ENCODE results near the gene SRGAP3.

SRGAP3 gene

GRCh38 chr3:9067352-9067975 is 182.0 kb downstream of the SRGAP3 start:
- H3K4me3 ChIP-seq (ENCODE audit: low read depth, low read length) = no peak overlapping the region
- DNase-seq (ENCODE audit: low read depth) = peak; percentile 71
- TF ChIP-seq CTCF (IDR thresholded peaks at IDR 0.05; ENCODE audit: insufficient read depth, low read depth, low read length, missing control alignments) = peak; percentile 91

GRCh38 chr3:9066775-9067174 is 182.7 kb downstream of the SRGAP3 start:
- DNase-seq (ENCODE audit: low read depth) = no peak
- no peak overlapping the region for H3K4me3 ChIP-seq (ENCODE audit: low read depth, low read length)
- TF ChIP-seq CTCF (IDR thresholded peaks at IDR 0.05; ENCODE audit: insufficient read depth, low read depth, low read length, missing control alignments) = no peak

GRCh38 chr3:9066141-9066540 is 183.3 kb downstream of the SRGAP3 start:
- H3K4me3 ChIP-seq (ENCODE audit: low read depth, low read length) = no peak overlapping the region
- no peak for TF ChIP-seq CTCF (IDR thresholded peaks at IDR 0.05; ENCODE audit: insufficient read depth, low read depth, low read length, missing control alignments)
- no peak for DNase-seq (ENCODE audit: low read depth)

- no peak for DNase-seq (ENCODE audit: low read depth)
Observed at GRCh38 chr3:9064850-9065249, 184.6 kb downstream of the SRGAP3 start.

DNA sequence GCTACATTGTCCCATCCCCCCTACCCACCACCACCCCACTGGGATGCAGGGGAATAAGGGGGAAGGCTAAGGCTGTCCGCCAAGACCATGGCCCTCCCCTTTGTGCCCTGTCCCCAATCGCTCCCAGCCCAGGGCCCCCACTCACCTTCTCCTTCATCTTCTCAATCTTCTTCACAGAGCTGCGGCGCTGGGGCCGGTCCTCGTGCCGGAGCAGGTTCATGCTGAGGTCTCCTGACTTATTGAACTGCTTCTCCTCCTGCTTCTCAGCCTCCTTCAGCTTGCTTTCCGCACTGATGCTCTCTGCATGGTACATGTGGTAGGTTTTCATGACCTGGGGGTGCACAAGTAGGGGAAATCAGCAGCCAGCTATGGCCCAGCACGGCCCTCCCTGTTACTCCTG is 185.2 kb downstream of the SRGAP3 start:
- no peak overlapping the region for H3K4me3 ChIP-seq (ENCODE audit: low read depth, low read length)
- TF ChIP-seq CTCF (IDR thresholded peaks at IDR 0.05; ENCODE audit: insufficient read depth, low read depth, low read length, missing control alignments) = no peak
- DNase-seq (ENCODE audit: low read depth) = no peak

More at GRCh38 chr3:9064850-9065249, 184.6 kb downstream of the SRGAP3 start:
- TF ChIP-seq CTCF (IDR thresholded peaks at IDR 0.05; ENCODE audit: insufficient read depth, low read depth, low read length, missing control alignments) = no peak
- no peak overlapping the region for H3K4me3 ChIP-seq (ENCODE audit: low read depth, low read length)

- no peak for TF ChIP-seq CTCF (IDR thresholded peaks at IDR 0.05; ENCODE audit: insufficient read depth, low read depth, low read length, missing control alignments)
- H3K4me3 ChIP-seq (ENCODE audit: low read depth, low read length) = no peak overlapping the region
- DNase-seq (ENCODE audit: low read depth) = no peak
Observed at GRCh38 chr3:9062570-9062969, 186.9 kb downstream of the SRGAP3 start.

DNA sequence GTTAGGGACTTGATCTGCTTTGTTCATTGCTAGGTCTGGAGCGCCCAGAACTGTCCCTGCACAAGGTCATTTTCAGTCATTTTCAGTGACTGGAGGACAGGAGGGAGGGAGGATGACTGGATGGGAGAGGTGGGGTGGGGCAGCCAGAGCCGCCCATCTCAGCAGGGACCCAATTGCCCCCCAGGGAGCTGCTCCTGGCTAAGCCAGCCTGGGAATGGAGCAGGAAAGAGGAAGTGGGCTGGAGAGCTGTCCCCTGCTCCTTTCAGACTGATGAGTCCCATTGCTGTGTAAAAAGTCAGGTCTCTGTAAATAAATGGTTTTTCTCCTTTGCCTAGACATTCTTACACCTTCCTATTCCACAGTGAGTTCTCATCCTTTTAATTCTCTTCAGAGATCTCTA is 187.8 kb downstream of the SRGAP3 start:
- no peak for DNase-seq (ENCODE audit: low read depth)
- H3K4me3 ChIP-seq (ENCODE audit: low read depth, low read length) = no peak overlapping the region
- TF ChIP-seq CTCF (IDR thresholded peaks at IDR 0.05; ENCODE audit: insufficient read depth, low read depth, low read length, missing control alignments) = no peak
